A549 (cell line): Measurements from ENCODE around the gene ATP1B3. TPM values are rescaled to one million over a fixed set of nuclear protein-coding genes. Genes with fewer than 3 reads are reported as not detected.

Source experiments
- ATAC-seq, 2 experiments: fragments of 200-7000 bp in 1 of 2; fragments of >200 bp in 1 of 2; cut with Nextera tagmentation in 1 of 2; cut with Tn5 transposase in 1 of 2; 3 replicates each; pipeline versions ENCODE4 v1.8.0 to v1.9.1; 2018 to 2020; ENCODE audit warnings: mild to moderate bottlenecking in 1 of 2, moderate library complexity in 1 of 2
- CTCF ChIA-PET: fragments of 300-600 bp; sonication (Branson Sonifier 250); formaldehyde crosslinking; extraction: SDS; loops from one replicate; lab custom pipeline; 2021; ENCODE audit warnings: antibody characterized with exemption, inconsistent platforms; lab: Yijun Ruan, JAX
- POLR2A ChIA-PET: fragments of 350-600 bp; formaldehyde crosslinking; extraction: SDS; loops from one replicate; lab custom pipeline; 2021; ENCODE audit warnings: antibody characterized with exemption, inconsistent platforms; lab: Yijun Ruan, JAX
- DNase-seq, 2 experiments: peaks; one replicate each; pipeline versions ENCODE4 v3.0.0 to v3.0.0-alpha.2; 2011 to 2016; ENCODE audit warnings: low read depth in 1 of 2, low spot score in 1 of 2
- FAIRE-seq: peaks from 2 replicates; lab custom pipeline; 2011; peaks lifted over from hg19 to GRCh38; lab: Jason Lieb, UNC
- H3K27ac ChIP-seq, 2 experiments: fragments of >200 bp; sonication (Bioruptor Twin); formaldehyde crosslinking; 3 replicates each; pipeline ENCODE4 v1.5.1; 2016 to 2017
- H3K4me1 ChIP-seq: fragments of >200 bp; sonication (Bioruptor Twin); formaldehyde crosslinking; 3 replicates; pipeline ENCODE4 v1.6.1; 2016
- H3K4me2 ChIP-seq: fragments of >200 bp; sonication (Bioruptor Twin); formaldehyde crosslinking; 3 replicates; pipeline ENCODE4 v1.6.1; 2016
- H3K4me3 ChIP-seq: fragments of >200 bp; sonication (Bioruptor Twin); formaldehyde crosslinking; 3 replicates; pipeline ENCODE4 v1.5.1; 2016
- H3K9me3 ChIP-seq: fragments of >200 bp; sonication (Bioruptor Twin); formaldehyde crosslinking; 3 replicates; pipeline ENCODE4 v1.6.1; 2016
- CBX8 ChIP-seq: fragments of 200-600 bp; sonication (generic); IDR thresholded peaks from 2 replicates; pipeline ENCODE4 v1.6.1; 2016
- CEBPB ChIP-seq, 2 experiments: fragments of >200 bp in 1 of 2; sonication (Bioruptor Twin) in 1 of 2; formaldehyde crosslinking in 1 of 2; IDR thresholded peaks; 2 replicates each; pipeline ENCODE4 v1.6.1; 2012 to 2016
- CHD2 ChIP-seq: fragments of 150-350 bp; IDR thresholded peaks from 2 replicates; pipeline ENCODE4 v1.6.1; 2014; ENCODE audit warnings: low read length; ENCODE audit not compliant: partially characterized antibody
- CHD4 ChIP-seq: fragments of 200-600 bp; sonication (generic); IDR thresholded peaks from 2 replicates; pipeline ENCODE4 v1.6.1; 2016; ENCODE audit warnings: antibody characterized with exemption, mild to moderate bottlenecking, borderline replicate concordance
- CTCF ChIP-seq: fragments of >200 bp; sonication (Bioruptor Twin); formaldehyde crosslinking; IDR thresholded peaks from 3 replicates; pipeline ENCODE4 v1.5.1; 2016
- EHF ChIP-seq: fragments of 250-450 bp; sonication (Bioruptor Pico); IDR thresholded peaks from 2 replicates; pipeline ENCODE4 v1.5.0; 2020; ENCODE audit warnings: mild to moderate bottlenecking
- EHMT2 ChIP-seq: fragments of 200-600 bp; sonication (generic); IDR thresholded peaks from 2 replicates; pipeline ENCODE4 v1.6.1; 2016; ENCODE audit warnings: antibody characterized with exemption, low read depth, mild to moderate bottlenecking, moderate library complexity
- ELK1 ChIP-seq: fragments of 150-350 bp; IDR thresholded peaks from 2 replicates; pipeline ENCODE4 v1.6.1; 2014; ENCODE audit warnings: low read depth, mild to moderate bottlenecking, low read length
- EP300 ChIP-seq, 2 experiments: fragments of >200 bp; sonication (Bioruptor Twin); formaldehyde crosslinking; IDR thresholded peaks; 2 replicates in 1 of 2; 3 replicates in 1 of 2; pipeline ENCODE4 v1.6.1; 2016 to 2017
- FOSB ChIP-seq: fragments of 250-450 bp; sonication (Bioruptor Pico); IDR thresholded peaks from 2 replicates; pipeline ENCODE4 v1.5.0; 2020; ENCODE audit warnings: mild to moderate bottlenecking, moderate library complexity
- FOSL2 ChIP-seq, 2 experiments: fragments of 450-650 bp in 1 of 2; fragments of >200 bp in 1 of 2; sonication (Bioruptor Twin) in 1 of 2; formaldehyde crosslinking; IDR thresholded peaks; 2 replicates each; pipeline versions ENCODE4 v1.5.0 to v1.6.1; 2016 to 2020; ENCODE audit warnings: mild to moderate bottlenecking in 1 of 2, moderate library complexity in 1 of 2
- FOXS1 ChIP-seq: fragments of 250-450 bp; sonication (Bioruptor Pico); IDR thresholded peaks from 2 replicates; pipeline ENCODE4 v1.5.0; 2020; ENCODE audit warnings: mild to moderate bottlenecking, moderate library complexity
- GATA3 ChIP-seq: IDR thresholded peaks from 2 replicates; pipeline ENCODE4 v1.6.1; 2012; ENCODE audit warnings: borderline replicate concordance
- HDAC2 ChIP-seq: fragments of 200-600 bp; sonication (generic); IDR thresholded peaks from 2 replicates; pipeline ENCODE4 v1.6.1; 2016
- HES2 ChIP-seq: fragments of >200 bp; sonication (Bioruptor Twin); formaldehyde crosslinking; IDR thresholded peaks from 2 replicates; pipeline ENCODE4 v1.6.1; 2016
- HEYL ChIP-seq: fragments of 250-450 bp; sonication (Bioruptor Pico); IDR thresholded peaks from 2 replicates; pipeline ENCODE4 v1.8.0; 2021; ENCODE audit warnings: mild to moderate bottlenecking, moderate library complexity
- HOXA7 ChIP-seq: fragments of 250-450 bp; sonication (Bioruptor Pico); IDR thresholded peaks from 2 replicates; pipeline ENCODE4 v1.5.0; 2020; ENCODE audit warnings: mild to moderate bottlenecking, moderate library complexity
- HOXB13 ChIP-seq: fragments of 250-450 bp; sonication (Bioruptor Pico); IDR thresholded peaks from 2 replicates; pipeline ENCODE4 v1.5.0; 2020; ENCODE audit warnings: low read depth, mild to moderate bottlenecking, moderate library complexity
- HOXB5 ChIP-seq: fragments of 250-450 bp; sonication (Bioruptor Pico); IDR thresholded peaks from 2 replicates; pipeline ENCODE4 v1.5.0; 2020; ENCODE audit warnings: mild to moderate bottlenecking, moderate library complexity
- JUN ChIP-seq, 2 experiments: fragments of >200 bp; sonication (Bioruptor Twin); formaldehyde crosslinking; IDR thresholded peaks; 2 replicates in 1 of 2; 3 replicates in 1 of 2; pipeline ENCODE4 v1.6.1; 2016 to 2017
- KDM5A ChIP-seq: fragments of 200-600 bp; sonication (generic); IDR thresholded peaks from 2 replicates; pipeline ENCODE4 v1.6.1; 2016; ENCODE audit warnings: antibody characterized with exemption, mild to moderate bottlenecking
- MAX ChIP-seq: IDR thresholded peaks from 2 replicates; pipeline ENCODE4 v1.6.1; 2012
- NR3C1 ChIP-seq: fragments of >200 bp; sonication (Bioruptor Twin); formaldehyde crosslinking; IDR thresholded peaks from 3 replicates; pipeline ENCODE4 v1.6.1; 2017
- PBX3 ChIP-seq: IDR thresholded peaks from 2 replicates; pipeline ENCODE4 v1.6.1; 2012
- PHF8 ChIP-seq: fragments of 200-600 bp; sonication (generic); IDR thresholded peaks from 2 replicates; pipeline ENCODE4 v1.6.1; 2016; ENCODE audit warnings: low read depth, mild to moderate bottlenecking, antibody characterized with exemption, moderate library complexity, borderline replicate concordance
- POLR2A ChIP-seq: IDR thresholded peaks from 2 replicates; pipeline ENCODE4 v1.6.1; 2012; ENCODE audit warnings: mild to moderate bottlenecking, low read length
- RAD21 ChIP-seq, 2 experiments: fragments of >200 bp in 1 of 2; sonication (Bioruptor Twin) in 1 of 2; formaldehyde crosslinking in 1 of 2; IDR thresholded peaks in 1 of 2; conservative IDR thresholded peaks in 1 of 2; 2 replicates in 1 of 2; 3 replicates in 1 of 2; pipeline ENCODE4 v1.6.1; 2012 to 2018; ENCODE audit warnings: inconsistent platforms in 1 of 2
- RARB ChIP-seq: fragments of 250-450 bp; sonication (Bioruptor Pico); IDR thresholded peaks from 2 replicates; pipeline ENCODE4 v1.8.0; 2021; ENCODE audit warnings: mild to moderate bottlenecking, moderate library complexity
- SMC3 ChIP-seq: fragments of >200 bp; sonication (Bioruptor Twin); formaldehyde crosslinking; IDR thresholded peaks from 3 replicates; pipeline ENCODE4 v1.6.1; 2018; ENCODE audit warnings: inconsistent platforms
- TP53 ChIP-seq: fragments of 250-450 bp; sonication (Bioruptor Pico); IDR thresholded peaks from 2 replicates; pipeline ENCODE4 v1.5.0; 2021; ENCODE audit warnings: mild to moderate bottlenecking, moderate library complexity
- ZC3H11A ChIP-seq: fragments of 450-650 bp; IDR thresholded peaks from 2 replicates; pipeline ENCODE4 v1.6.1; 2014; ENCODE audit warnings: antibody characterized with exemption, mild to moderate bottlenecking
- ZFP36 ChIP-seq: fragments of 450-650 bp; IDR thresholded peaks from 2 replicates; pipeline ENCODE4 v1.6.1; 2014; ENCODE audit warnings: borderline replicate concordance; ENCODE audit not compliant: partially characterized antibody
- ZNF302 ChIP-seq: fragments of 250-450 bp; sonication (Bioruptor Pico); IDR thresholded peaks from 2 replicates; pipeline ENCODE4 v1.9.0; 2021; ENCODE audit warnings: inconsistent platforms, mild to moderate bottlenecking, moderate library complexity
- ZSCAN20 ChIP-seq: fragments of 250-450 bp; sonication (Bioruptor Pico); IDR thresholded peaks from 2 replicates; pipeline ENCODE4 v1.8.0; 2022; ENCODE audit warnings: mild to moderate bottlenecking, moderate library complexity
- WGBS: methylation state at CpG from one replicate; pipeline ENCODE4 v1.1.6; 2017; ENCODE audit errors: missing lambda C conversion rate; 5-methylcytosine and 5-hydroxymethylcytosine counted together
- polyA plus RNA-seq, 4 experiments: library from polyadenylated mRNA; depleted of rRNA in 3 of 4; stranded (reverse); fragments of >200 nt; fragmentation: RNase III in 1 of 4; extraction: RNeasy Plus Mini Kit Qiagen cat#74134 plus additional on column Dnase treatment in 1 of 4; gene quantifications; 2 replicates in 3 of 4; 3 replicates in 1 of 4; pipeline ENCODE4 v1.2.3, GENCODE V29; 2011 to 2017

ATP1B3 gene
- polyA plus RNA-seq, 2 of the 4 experiments (the other 2 are of a cell fraction): 230 to 306 TPM

GRCh38 chr3:141870091-141870687 lies 6.3 kb upstream of the ATP1B3 start (continued):
- no peak for TF ChIP-seq RAD21 (conservative IDR thresholded peaks at IDR 0.05 in 1 of 2, IDR thresholded peaks at IDR 0.05 in 1 of 2)
- no peak for TF ChIP-seq FOSL2 (IDR thresholded peaks at IDR 0.05)
- no peak for TF ChIP-seq FOSL2 (CRISPR knock-in tag; IDR thresholded peaks at IDR 0.05)
- TF ChIP-seq CEBPB (IDR thresholded peaks at IDR 0.05): no peak
- no peak for TF ChIP-seq PBX3
- TF ChIP-seq NR3C1: no peak
- no peak for TF ChIP-seq CHD2
- TF ChIP-seq EHMT2: no peak

- Histone ChIP-seq H3K9me3 (no peaks in the 10 kb centered on the region), H3K4me3 (peak overlapping the region; percentile 92), H3K4me1 (peaks cover 19% of the 10 kb centered on the region), H3K4me2 (peak overlapping the region; percentile 94), H3K27ac (peak overlapping the region; percentile 91 to 95)
- FAIRE-seq (no peak), DNase-seq (peak; percentile 86 to 89), ATAC-seq (peak; percentile 72 to 92)
- CTCF ChIA-PET: interaction anchor here (0.6 to 2.9 kb wide), 37 partner anchors 9 to 645 kb away, joined by 3 to 24 read pairs (median 4); partner anchors contain the start of gene RNF7
- 2% methylated on average over 19 of the region's 19 CpGs for WGBS
- POLR2A ChIA-PET: interaction anchor here (0.5 to 1.4 kb wide), 3 partner anchors 19 to 137 kb away, joined by 3 to 15 read pairs (median 4); partner anchors contain the start of gene RNF7
- TF ChIP-seq FOXS1 (CRISPR knock-in tag) (no peak), PHF8 (no peak; the same call in 1 of the 2 replicates), CHD4 (no peak), HOXB5 (CRISPR knock-in tag) (no peak), FOSB (no peak), JUN (IDR thresholded peaks at IDR 0.05) (no peak; a peak in 1 of 5 replicates), HOXB13 (CRISPR knock-in tag) (no peak), EHF (CRISPR knock-in tag) (no peak), PBX3 (no peak), HOXA7 (CRISPR knock-in tag) (no peak), NR3C1 (no peak), SMC3 (peak; percentile 79), ELK1 (no peak), CHD2 (no peak), RAD21 (conservative IDR thresholded peaks at IDR 0.05 in 1 of 2, IDR thresholded peaks at IDR 0.05 in 1 of 2) (peak; percentile 61 to 67; a peak in 4 of 5 replicates), RARB (CRISPR knock-in tag) (no peak), MAX (peak; percentile 54; the same call in 1 of the 2 replicates), TP53 (no peak), ZNF302 (no peak), FOSL2 (IDR thresholded peaks at IDR 0.05) (no peak), FOSL2 (CRISPR knock-in tag; IDR thresholded peaks at IDR 0.05) (no peak), ZC3H11A (no peak), POLR2A (no peak), HES2 (no peak), ZFP36 (no peak), GATA3 (no peak), ZSCAN20 (CRISPR knock-in tag) (peak; percentile 51; the same call in 1 of the 2 replicates), CBX8 (no peak), CEBPB (IDR thresholded peaks at IDR 0.05) (no peak), KDM5A (no peak), CTCF (peak; percentile 75), HEYL (CRISPR knock-in tag) (no peak), HDAC2 (no peak), EP300 (IDR thresholded peaks at IDR 0.05) (no peak)
Measured at GRCh38 chr3:141875374-141875892, 1.0 kb upstream of the ATP1B3 start.
